SIG-M5 (cell line): ENCODE measurements around the gene VWCE.

ENCODE experiments used
- DNase-seq: peaks from one replicate; lab custom pipeline; 2025; lab: John Stamatoyannopoulos, UW

The VWCE gene

DNA sequence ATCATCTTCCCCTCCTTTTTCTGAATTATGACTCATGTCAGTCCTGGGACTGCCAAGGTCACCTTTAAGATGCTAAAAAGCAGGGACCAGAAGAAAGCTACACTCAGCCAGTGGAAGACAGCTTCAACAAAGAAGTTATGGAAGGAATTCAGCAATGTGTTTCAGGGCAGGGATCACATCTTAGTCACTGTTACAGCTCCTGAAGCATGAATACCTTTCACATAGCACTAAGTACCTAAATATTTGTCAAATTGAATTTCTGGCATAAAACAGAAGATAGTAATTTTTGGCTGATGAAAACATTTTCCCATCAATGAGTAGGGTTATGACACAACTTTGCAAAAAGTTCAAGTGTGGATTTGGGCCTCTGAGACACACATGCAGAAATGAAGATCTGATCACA, 32.6 kb upstream of the VWCE start:
- DNase-seq = no peak

DNA sequence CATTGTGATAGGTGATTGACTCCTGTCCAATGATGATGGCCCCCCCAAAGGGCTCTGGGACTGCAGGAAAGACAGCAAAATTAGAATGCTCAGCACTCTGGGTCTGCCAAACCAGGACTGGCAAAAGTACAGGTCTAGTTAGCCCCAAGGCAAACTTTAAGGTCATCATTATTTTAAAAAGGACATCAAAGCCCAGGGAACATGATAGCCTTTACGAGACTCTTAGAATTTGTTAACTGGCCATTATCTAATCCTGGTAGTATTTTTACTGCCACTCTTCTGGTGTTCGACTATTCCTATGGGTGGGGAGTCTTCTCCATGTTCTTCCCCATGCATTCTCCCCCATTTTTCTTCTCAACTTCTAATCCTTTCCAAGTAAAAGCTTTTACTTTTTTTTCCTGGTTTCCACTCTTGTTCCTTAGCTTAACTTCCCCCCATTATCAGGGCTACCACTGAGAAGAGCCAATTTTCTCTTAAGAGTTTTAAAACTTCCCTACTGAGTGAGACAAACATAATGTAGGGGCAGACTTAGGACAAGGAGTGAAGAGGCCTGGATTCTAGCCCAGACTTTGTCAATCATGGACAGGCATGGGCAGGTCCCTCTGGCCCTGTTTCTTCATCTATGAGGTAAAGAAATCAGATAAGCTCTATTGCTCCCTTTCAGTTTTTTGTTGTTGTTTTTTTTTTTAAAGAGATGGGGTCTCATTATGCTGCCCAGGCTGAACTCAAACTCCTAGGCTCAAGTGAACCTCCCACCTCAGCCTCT, 30.7 kb upstream of the VWCE start:
- no peak for DNase-seq

DNA sequence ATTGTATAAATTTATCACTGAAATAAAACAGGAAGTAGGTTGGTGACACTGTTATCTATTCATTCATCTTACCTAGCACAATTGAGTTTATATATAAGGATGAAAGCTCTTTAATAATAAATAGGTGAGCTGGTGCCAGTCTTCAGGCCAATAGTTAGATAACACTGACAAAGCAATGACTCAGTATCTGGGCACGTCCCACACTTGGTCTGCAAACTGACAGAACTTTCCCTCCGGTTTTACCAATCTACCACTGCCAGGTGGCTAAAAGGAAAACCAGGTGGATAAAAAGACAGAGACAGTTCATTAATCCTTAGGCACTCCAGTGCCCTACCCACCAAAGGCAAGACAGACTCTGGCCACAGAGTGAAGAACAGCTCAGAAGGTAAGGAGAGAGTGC, 20.1 kb upstream of the VWCE start:
- DNase-seq = no peak

DNA sequence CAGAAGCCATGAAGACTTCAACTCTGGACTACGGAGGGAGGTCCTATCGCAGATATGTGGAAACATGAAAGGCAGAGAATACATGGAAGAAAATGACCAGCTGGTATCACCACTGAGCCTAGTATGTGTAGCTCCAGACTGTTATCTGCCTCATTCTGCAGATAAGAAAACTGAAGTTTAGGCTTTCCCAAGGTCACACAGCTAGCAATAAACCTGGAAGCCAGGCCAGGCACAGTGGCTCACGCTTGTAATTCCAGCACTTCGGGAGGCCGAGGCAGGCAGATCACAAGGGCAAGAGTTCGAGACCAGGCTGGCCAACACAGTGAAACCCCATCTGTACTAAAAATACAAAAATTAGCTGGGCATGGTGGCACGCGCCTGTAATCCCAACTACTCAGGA, 15.6 kb upstream of the VWCE start:
- no peak for DNase-seq

DNA sequence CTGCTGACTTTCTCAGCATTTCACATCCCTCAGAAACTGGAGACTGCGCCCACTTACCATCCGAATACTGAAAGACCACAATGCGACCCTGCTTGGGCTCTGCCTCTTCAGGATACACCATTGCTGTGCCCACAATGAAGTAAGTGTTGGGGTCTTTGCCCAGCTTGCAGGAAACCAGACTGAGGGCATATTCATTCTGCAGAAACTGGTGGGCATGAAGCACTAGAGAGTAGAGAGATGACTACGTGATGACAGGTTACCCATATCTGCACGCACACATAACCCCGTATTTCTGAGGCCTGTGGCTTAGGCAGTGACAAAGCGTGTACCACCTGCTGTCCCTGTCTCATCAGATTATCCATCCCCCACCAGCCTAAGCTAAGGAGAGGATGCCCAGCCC, 14.6 kb upstream of the VWCE start:
- no peak for DNase-seq

DNA sequence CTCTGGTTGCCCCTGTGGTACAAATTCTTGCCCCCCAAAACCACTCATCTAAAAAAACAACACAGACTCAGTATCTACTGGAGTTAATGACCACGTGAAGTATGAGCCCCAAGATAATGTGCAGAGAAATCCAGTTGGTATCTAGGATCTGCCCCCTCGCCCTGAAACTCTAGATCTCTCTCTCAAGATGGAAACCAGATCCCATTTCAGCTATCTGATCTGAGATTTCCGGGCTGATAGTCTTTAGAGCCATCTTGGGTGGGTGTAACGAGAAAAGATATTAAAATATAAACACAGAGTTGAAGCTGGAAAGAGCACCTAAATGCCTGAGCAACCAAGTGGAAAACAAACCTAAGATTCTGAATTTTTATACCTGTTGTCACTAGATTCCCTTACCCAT, 14.0 kb upstream of the VWCE start:
- DNase-seq = no peak

DNA sequence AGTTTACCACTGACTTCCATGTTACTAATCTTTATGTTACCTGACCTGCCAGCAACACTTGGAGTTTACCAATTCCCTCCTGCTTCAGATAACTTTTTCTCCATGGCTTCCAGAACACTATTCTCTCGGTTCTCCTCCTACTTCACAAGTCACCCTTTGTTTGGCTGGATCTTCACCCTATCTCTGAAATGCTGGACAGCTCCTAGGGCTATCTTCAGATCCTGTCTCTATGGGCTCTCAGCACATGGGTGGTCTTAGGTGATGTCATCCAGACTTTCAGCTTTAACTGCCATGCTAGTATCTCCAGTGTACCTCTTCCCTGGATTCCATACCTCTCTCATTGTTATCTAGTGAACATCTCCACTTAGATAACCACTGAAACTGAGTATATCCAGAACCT, 12.2 kb upstream of the VWCE start:
- no peak for DNase-seq

DNA sequence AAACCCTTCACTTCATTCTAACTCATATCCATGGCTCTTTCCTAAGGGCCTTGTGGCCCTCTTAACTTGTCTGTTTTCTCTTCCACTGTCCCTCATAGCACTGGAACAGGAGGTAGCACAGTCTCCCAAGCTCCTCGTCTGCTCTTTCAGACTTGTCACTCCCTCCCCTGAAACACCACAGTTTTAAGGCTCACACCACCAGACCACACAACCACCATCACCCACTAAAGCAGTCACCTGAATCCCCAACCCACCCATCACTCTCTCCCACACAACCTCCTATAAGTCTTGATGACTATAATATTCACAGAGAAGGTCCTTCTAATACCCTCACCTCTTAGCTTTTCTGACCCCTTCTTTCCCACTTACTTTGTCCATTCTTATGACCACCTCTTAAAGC, 11.1 kb upstream of the VWCE start:
- DNase-seq = no peak

DNA sequence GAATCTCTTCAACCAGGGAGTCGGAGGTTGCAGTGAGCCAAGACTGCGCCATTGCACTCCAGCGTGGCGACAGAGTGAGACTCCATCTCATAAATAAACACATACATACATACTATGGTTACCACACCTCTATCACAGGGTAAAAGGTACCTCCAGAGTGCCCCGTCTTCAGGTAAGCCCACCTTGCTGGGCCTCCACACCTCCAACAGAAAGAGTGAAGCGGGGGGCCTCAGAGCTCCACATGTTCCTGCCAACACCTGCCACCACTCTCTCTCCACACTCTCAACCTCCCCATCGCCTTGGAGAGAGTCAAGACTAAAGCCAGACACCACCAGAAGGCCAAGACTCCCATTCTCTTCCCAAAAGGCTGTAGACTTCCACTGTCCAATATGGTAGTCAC, 10.3 kb upstream of the VWCE start:
- DNase-seq = no peak

DNA sequence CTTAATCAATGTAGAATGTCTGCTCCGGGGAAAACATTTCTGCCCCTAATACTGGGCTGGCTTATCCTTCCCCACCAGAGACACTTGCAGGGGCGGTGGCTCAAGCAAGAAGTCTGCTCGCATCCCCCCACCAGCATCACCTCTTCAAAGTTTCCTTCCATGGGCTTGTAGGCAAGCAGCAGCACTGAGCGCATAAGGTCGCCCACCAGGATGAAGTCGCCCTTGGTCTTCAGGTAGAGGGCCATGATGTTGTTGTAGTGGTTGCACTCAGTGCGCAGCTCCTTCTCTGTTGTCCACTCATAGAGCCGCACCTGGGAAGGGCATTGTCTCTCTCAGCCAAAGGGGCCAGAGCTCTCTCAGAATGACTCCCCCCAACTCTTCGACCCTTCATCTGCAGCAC, 8.6 kb upstream of the VWCE start:
- no peak for DNase-seq

DNA sequence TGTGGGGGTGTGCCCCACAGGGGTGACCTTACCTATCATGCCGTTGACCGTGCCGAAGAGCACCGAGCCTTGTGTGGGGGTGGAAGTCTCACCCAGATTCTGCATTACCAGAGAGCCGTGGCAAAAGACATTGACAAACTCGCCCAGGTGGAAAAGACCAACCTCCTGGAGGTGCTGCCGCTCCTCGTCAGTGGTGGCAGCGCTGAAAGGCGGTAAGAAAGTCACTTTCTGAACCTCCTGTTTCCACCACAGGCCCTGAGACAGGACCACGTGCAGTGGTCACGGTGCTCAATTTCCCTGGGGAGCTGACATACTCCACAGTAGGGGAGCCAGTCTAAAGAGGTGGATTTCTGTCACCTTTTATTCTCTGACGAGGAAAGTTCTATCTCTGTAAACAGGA, 7.4 kb upstream of the VWCE start:
- DNase-seq = no peak

DNA sequence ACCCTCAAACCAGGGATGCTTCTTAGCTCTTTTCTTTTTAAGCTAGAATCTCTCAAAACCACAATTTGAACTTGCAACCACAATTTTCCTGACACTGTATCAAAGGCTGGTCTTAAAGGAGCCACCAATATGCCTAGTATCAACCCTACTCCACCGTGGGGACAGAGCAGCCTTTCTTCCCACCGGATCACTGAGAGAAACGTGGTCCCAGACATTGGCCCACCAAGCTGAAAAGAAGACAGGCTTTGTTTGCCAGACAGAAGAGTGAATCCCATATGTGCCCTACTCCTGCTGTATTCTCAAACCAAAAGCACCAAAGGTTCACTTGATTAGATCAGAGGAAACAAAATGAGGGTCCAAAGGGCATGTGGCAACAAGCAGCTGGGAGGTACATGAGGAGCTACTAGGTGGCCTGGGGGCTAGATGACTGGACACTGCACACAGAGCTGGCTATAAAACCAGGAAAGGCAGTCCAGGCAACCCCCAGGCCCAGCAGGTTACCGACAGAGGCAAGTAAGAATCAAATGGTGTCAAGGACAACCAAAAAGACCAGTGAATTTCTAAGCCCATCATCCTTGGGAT, 3.6 kb upstream of the VWCE start:
- no peak for DNase-seq

DNA sequence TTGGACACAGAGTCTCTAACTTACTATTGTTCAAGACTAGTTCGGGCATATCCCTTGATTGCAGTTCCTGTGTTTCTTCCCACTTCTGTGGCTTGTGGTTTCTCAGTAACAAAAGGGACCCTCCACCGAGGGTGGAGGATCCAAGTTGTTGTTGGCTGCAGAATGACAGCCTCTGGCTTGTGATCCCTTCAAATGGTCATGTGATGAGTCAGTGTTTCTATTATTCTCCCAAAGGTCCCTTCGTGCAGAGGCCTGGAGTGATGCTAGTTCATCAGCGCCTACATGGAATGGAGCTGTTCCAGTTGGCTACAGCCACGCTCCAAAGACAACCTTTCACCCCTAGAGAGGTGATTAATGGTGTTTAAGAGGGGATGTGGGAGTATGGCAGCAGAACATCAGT, 2.6 kb upstream of the VWCE start:
- no peak for DNase-seq

DNA sequence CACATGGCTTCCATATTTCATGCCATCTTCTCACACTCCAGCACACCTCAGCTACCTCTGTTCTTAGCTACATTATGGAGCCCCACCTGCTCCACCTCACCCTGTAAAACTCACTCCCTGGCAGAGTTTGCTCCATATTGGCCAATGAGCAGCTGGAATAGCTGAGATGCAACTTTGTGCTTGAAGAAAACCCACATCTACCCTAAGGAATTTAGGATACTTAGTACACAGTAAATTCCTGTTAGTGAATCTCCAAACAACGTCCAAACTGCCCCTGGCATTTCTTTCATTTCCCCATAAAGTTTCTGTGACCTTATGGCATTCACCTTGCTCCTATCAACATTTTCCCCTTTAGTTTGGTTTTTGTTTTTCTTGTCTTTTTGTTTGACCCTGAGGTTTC, 2.2 kb upstream of the VWCE start:
- no peak for DNase-seq

DNA sequence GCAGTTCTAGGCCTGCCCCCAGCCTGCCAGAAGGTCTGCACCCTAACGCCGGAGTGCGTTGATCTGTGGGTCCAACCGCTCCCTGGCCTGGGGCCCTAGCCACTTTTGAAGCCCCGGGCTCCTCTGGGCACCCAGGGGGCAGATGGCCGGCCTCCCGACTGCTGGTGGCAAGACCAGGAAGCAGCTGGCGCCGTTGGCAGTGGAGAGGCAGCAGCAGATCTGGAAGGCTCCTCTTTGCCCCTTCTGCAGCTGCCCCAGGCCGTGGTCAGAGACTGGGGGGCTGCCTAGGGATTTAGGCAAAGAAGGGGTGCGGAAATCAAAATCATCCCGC, 445 bp upstream of the VWCE start:
- no peak for DNase-seq

DNA sequence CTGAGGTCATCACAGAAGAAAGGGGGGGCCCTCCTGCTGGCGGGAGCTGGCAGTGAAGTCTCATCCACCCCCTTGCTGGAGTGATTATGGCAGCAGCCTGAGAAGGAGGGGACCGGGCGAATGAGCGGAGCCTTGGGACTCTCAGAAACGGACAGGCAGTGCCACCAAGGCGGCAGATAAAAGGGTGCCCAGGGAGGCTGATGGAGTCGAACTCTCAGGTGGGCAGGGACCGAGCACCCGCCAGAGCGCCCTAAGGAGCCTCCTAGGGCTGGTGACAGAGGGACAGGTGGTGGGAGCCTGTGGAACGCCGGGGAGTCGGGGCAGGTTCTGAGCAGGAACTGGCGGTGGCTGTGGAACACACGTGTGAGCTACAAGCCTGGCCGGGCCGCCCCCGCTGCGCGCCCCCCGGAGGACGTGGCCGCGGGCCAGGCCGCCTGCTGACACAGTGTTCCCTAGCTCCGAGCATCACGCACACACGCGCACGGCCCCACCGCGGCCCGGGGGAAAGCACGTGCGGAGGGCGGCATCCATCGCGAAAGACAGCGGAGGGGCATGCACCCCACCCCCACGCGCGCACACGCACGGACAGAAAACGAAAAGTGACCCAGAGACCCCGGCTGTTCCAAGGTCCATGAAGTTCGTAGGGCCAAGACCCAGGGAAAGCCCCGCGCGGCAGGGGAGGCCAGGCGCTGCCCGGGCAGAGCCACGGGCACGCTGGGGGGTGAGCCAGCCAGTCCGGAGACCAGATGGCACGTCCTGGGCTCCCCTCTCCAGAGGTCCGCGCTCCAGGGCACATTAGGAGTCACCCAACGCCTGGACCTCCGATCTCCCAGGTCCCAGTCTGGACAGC, 1.0 kb downstream of the VWCE start:
- no peak for DNase-seq

DNA sequence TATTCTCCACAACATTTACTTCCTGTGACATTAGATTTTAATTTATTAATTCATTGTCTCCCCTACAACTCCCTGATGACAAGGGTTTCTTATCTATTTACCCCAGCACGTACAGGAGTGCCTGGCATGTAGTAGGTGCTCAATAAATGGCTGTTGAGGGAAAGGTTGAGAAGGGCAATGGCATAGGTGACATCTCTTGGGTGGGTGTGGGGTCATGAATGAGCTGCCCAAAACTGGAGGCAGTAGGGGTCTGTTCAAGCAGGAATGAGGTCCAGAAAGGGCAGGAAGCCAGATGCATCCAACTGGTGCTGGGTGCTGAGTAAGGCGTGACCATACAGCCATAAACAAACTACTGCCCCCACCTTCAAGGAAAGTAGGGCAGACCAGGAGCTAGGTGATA, 2.8 kb downstream of the VWCE start:
- no peak for DNase-seq

DNA sequence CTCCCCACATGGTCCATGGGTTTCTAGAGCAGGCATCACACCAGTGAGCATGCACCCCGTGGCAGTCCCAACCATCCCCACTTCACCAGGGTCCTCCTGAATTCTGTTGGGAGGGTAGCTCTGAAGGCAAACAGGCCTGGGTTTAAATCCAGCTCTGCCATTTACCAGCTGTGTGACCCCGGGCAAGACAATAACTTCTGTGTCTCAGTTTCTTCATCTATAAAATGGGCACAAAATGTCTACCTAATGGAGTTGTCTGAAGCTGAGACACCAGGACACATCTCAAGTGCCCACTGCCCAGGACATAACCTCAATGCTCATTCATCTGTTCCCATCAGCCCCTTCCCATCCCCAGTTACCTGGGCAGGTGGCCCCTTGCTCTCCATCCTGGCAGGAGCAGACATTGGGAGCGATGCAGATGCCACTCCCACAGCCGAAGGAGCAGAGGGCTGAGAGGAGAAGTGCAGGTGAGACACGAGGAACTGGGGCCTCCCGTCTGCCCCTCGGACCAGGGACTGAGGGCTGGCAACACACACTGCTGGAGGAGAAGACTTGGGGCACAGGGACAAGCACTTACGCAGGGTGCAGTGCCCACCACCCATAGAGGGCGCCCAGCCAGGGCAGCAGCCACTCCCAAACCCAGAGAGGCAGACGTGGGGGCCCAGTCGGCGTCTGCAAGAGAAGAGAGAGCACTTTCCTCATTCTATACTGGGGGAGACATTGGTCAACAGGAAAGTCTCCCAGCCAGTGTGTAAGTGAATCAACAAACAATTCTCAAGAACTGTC, 4.0 kb downstream of the VWCE start:
- DNase-seq = no peak

DNA sequence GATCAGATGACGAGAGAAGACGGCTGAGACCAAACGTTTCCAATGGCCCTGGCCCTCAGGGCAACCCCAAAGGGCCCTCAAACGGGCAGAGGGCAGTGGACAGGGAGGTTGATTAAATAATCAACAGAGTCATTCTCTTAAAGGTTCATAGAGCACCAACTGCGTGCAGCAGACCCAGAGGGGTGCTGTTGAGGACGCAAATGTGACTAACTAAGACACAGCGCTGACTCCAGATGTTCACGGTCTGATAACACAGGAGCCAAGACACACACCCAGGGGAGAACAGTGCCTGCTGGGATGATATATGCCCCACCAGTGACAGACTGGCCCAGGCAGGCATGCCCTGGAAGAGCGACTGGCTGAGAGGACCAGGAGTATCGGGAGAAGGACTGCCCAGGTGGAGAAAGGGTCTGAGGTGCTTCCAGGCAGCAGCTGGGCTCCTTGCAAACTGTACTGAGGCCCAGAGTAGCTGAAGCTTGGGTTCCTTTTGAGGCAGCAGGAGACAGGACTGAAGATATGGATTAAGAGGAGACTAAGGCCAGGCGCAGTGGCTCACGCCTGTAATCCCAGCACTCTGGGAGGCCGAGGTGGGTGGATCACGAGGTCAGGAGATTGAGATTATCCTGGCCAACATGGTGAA, 7.7 kb downstream of the VWCE start:
- DNase-seq = no peak

DNA sequence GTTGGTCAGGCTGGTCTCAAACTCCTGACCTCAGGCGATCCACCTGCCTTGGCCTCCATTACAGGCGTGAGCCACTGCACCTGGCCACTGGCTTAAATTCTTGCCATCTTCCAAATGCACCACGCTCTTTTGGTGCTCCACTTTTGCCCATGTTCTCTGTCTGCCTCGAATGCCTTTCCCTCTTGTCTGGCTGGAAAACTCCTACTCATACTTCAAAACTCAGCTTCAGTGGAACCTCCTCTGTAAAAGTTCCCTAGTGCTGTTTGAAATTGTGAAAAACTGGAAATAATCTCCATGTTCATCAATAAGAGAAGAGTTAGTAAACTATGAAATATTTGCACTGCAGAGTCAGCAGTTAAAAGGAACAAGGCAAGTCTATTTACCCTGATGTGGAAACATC, 11.5 kb downstream of the VWCE start:
- DNase-seq = no peak

DNA sequence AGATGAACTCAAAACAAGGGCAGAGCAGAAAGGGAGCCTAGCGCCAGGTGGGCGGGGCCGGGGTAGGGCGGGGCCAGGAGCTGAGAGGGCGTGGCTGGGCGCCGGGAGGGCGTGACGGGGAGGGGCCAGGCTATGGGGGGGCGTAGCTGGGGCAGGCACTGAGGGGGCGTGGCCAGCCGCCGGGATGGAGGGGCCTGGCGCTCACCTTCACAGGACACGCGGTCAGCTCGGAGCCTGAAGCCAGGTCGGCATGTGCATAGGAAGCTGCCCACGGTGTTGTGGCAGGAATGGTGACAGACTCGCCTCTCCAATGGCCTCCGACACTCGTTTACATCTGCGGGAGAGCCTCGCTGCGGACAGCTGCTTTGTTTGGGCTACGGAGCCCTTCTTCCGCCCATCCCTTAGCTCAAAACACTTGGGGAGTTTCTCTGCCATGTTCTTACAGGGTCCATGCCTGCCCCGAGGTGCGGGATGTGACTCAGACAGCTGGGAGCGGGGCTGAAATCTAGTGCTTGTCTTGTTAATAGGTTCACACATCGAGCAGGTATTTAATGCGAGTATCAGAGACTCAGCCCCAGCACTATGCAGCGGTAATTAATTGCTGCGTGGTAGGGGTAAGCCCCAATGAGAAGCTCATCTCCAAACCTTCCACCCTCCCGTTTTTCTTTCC, 13.4 kb downstream of the VWCE start:
- no peak for DNase-seq
